IMR-90 (cell line): Measurements from ENCODE around the gene PDXDC1. TPM values are rescaled to one million over a fixed set of nuclear protein-coding genes. Genes with fewer than 3 reads are reported as not detected.
"Not testable (repeated sequence)": the region's sequence is repeated elsewhere in the genome, so short reads cannot be mapped to it uniquely, and the experiment has no call there.

Experiments used
- ATAC-seq: fragments of 200-7000 bp; cut with Tn5 transposase; 2 replicates; pipeline ENCODE4 v1.9.1; 2020; ENCODE audit warnings: low read depth, mild to moderate bottlenecking, moderate library complexity
- BruUV-seq: library from RNA; stranded (reverse); fragments of 400-500 nt; replicated peaks from 2 replicates; lab custom pipeline; 2021; lab: Mats Ljungman, UMichigan
- CTCF ChIA-PET: fragments of 300-600 bp; formaldehyde crosslinking; extraction: SDS; loops from one replicate; lab custom pipeline; 2021; ENCODE audit warnings: antibody characterized with exemption; lab: Yijun Ruan, JAX
- POLR2A ChIA-PET: fragments of 300-600 bp; sonication (Branson Sonifier 250); formaldehyde crosslinking; loops from one replicate; lab custom pipeline; 2022; ENCODE audit warnings: antibody characterized with exemption; ENCODE audit not compliant: unreplicated experiment; lab: Charles Lee
- DNase-seq: peaks from one replicate; pipeline ENCODE4 v3.0.0; 2013
- H2AFZ ChIP-seq: replicated peaks from 2 replicates; pipeline ENCODE3; 2013; ENCODE audit warnings: low read length, mild to moderate bottlenecking; ENCODE audit not compliant: poor library complexity
- H2AK5ac ChIP-seq: 2 replicates; pipeline ENCODE4 v1.6.1; 2013; ENCODE audit warnings: low read depth, low read length, inconsistent platforms
- H2AK9ac ChIP-seq: replicated peaks from 2 replicates; pipeline ENCODE3; 2013; ENCODE audit warnings: mild to moderate bottlenecking, low read depth, low read length, moderate library complexity; ENCODE audit not compliant: poor library complexity
- H2BK120ac ChIP-seq: 2 replicates; pipeline ENCODE4 v1.6.1; 2013; ENCODE audit warnings: low read depth, low read length, inconsistent platforms
- H2BK15ac ChIP-seq: 3 replicates; pipeline ENCODE4 v1.6.1; 2013; ENCODE audit warnings: low read depth, low read length, inconsistent platforms
- H2BK20ac ChIP-seq: 2 replicates; pipeline ENCODE4 v1.6.1; 2013; ENCODE audit warnings: low read depth, mild to moderate bottlenecking, inconsistent platforms, low read length, moderate library complexity
- H2BK5ac ChIP-seq: 2 replicates; pipeline ENCODE4 v1.6.1; 2013; ENCODE audit warnings: mild to moderate bottlenecking, low read depth, low read length, inconsistent platforms; ENCODE audit not compliant: poor library complexity, severe bottlenecking
- H3K14ac ChIP-seq: replicated peaks from 2 replicates; pipeline ENCODE4 v1.6.1; 2013; ENCODE audit warnings: low read depth, low read length, inconsistent platforms
- H3K18ac ChIP-seq: 2 replicates; pipeline ENCODE4 v1.6.1; 2013; ENCODE audit warnings: low read depth, low read length, control low read depth
- H3K23ac ChIP-seq: 2 replicates; pipeline ENCODE4 v1.6.1; 2013; ENCODE audit warnings: low read depth, low read length, inconsistent platforms
- H3K27ac ChIP-seq: 2 replicates; pipeline ENCODE4 v1.5.1; 2013; ENCODE audit warnings: mild to moderate bottlenecking, control low read depth, low read length; ENCODE audit not compliant: insufficient read depth
- H3K27me3 ChIP-seq: 2 replicates; pipeline ENCODE4 v1.6.1; 2013; ENCODE audit warnings: low read length; ENCODE audit not compliant: control insufficient read depth, insufficient read depth
- H3K36me3 ChIP-seq: 2 replicates; pipeline ENCODE4 v1.6.1; 2013; ENCODE audit warnings: low read length, mixed read lengths; ENCODE audit not compliant: control insufficient read depth, insufficient read depth
- H3K4ac ChIP-seq: 2 replicates; pipeline ENCODE4 v1.6.1; 2013; ENCODE audit warnings: low read depth, low read length, inconsistent platforms
- H3K4me1 ChIP-seq: 2 replicates; pipeline ENCODE4 v1.6.1; 2013; ENCODE audit warnings: low read length, mixed read lengths; ENCODE audit not compliant: control insufficient read depth, insufficient read depth
- H3K4me2 ChIP-seq: 2 replicates; pipeline ENCODE4 v1.6.1; 2013; ENCODE audit warnings: low read depth, mild to moderate bottlenecking, control low read depth, low read length, moderate library complexity
- H3K4me3 ChIP-seq: 2 replicates; pipeline ENCODE4 v1.5.1; 2013; ENCODE audit warnings: low read depth, mild to moderate bottlenecking, control low read depth, low read length, moderate library complexity; ENCODE audit not compliant: insufficient read depth
- H3K56ac ChIP-seq: 2 replicates; pipeline ENCODE4 v1.6.1; 2013; ENCODE audit warnings: low read length, inconsistent platforms; ENCODE audit not compliant: insufficient read depth; ENCODE audit errors: extremely low read depth
- H3K79me1 ChIP-seq, 2 experiments: 2 replicates each; pipeline ENCODE4 v1.6.1; 2013; ENCODE audit warnings: low read length in 2 of 2, inconsistent platforms in 1 of 2, low read depth in 1 of 2
- H3K9ac ChIP-seq: 2 replicates; pipeline ENCODE4 v1.6.1; 2013; ENCODE audit warnings: low read depth, low read length, control low read depth
- H3K9me1 ChIP-seq: 2 replicates; pipeline ENCODE4 v1.6.1; 2013; ENCODE audit warnings: low read length, inconsistent platforms; ENCODE audit not compliant: insufficient read depth
- H3K9me3 ChIP-seq: 2 replicates; pipeline ENCODE4 v1.6.1; 2013; ENCODE audit warnings: low read length; ENCODE audit not compliant: control insufficient read depth, insufficient read depth
- H4K20me1 ChIP-seq: 2 replicates; pipeline ENCODE4 v1.6.1; 2013; ENCODE audit warnings: low read length, inconsistent platforms; ENCODE audit not compliant: insufficient read depth
- H4K5ac ChIP-seq: 2 replicates; pipeline ENCODE4 v1.6.1; 2013; ENCODE audit warnings: mild to moderate bottlenecking, low read depth, low read length, control low read depth
- H4K8ac ChIP-seq, 2 experiments: 2 replicates each; pipeline ENCODE4 v1.6.1; 2013; ENCODE audit warnings: low read depth in 2 of 2, low read length in 2 of 2, control low read depth in 1 of 2, inconsistent platforms in 1 of 2
- H4K91ac ChIP-seq: 2 replicates; pipeline ENCODE4 v1.6.1; 2013; ENCODE audit warnings: low read depth, low read length, inconsistent platforms; ENCODE audit not compliant: insufficient read depth
- WGBS, 2 experiments: methylation state at CpG; one replicate each; pipeline versions ENCODE4 v1.1.5 to v1.1.7; 2013; ENCODE audit warnings: missing lambda C conversion rate in 2 of 2; ENCODE audit not compliant: insufficient read length in 1 of 2; ENCODE audit errors: extremely low coverage in 2 of 2; 5-methylcytosine and 5-hydroxymethylcytosine counted together
- dilution Hi-C: fragments of 300-500 bp; cut with HindIII; formaldehyde crosslinking; loops from one replicate; pipeline ENCODE4 v1.14.3; 2018; ENCODE audit warnings: low sequenced_read_pairs; ENCODE audit not compliant: unreplicated experiment
- in situ Hi-C: fragments of 300-500 bp; cut with MboI; formaldehyde crosslinking; loops from 3 replicates; pipeline ENCODE4 v1.14.3; 2019; ENCODE audit warnings: low sequenced_read_pairs, inconsistent platforms, mixed read lengths
- intact Hi-C: fragments of 100-400 bp; cut with micrococcal nuclease; formaldehyde crosslinking; loops from 2 replicates; pipeline ENCODE4 v1.10.0; 2022
- polyA plus RNA-seq, 3 experiments: library from polyadenylated mRNA; depleted of rRNA; stranded (reverse); fragments of >200 nt; gene quantifications; 2 replicates each; pipeline ENCODE4 v1.2.3, GENCODE V29; 2012; ENCODE audit warnings: low replicate concordance in 1 of 3
- total RNA-seq: library from RNA; depleted of rRNA; stranded (reverse); fragments of >200 nt; gene quantifications from 2 replicates; pipeline ENCODE4 v1.2.3, GENCODE V29; 2012

Gene PDXDC1
- total and polyA plus RNA-seq, 2 of the 4 experiments (the other 2 are of a cell fraction): 68.7 to 117 TPM

DNA sequence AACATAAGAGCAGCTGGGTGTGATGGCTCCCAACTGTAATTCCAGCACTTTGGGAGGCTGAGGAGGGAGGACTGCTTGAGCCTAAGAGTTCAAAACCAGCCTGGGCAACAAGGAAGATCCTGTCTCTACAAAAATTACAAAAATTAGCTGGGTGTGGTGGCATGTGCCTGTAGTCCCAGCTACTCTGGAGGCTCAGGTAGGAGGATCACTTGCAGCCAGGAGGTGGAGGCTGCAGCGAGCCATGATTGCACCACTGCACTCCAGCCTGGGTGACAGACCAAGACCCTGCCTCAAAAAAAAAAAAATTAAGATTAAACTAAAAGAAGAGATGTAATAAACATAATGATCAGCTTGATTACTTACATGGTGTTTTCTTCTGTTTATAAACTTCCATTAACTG lies 75.6 kb downstream of the PDXDC1 start:
- dilution Hi-C loops, H3K27me3 ChIP-seq, DNase-seq, CTCF ChIA-PET, H3K4me3 ChIP-seq, in situ Hi-C loops, H3K23ac ChIP-seq, H3K4ac ChIP-seq, H4K91ac ChIP-seq, H3K4me2 ChIP-seq, H3K56ac ChIP-seq, BruUV-seq, H3K27ac ChIP-seq, H2AK9ac ChIP-seq, H2BK5ac ChIP-seq, H3K18ac ChIP-seq, H3K9ac ChIP-seq, H3K9me3 ChIP-seq, H2BK15ac ChIP-seq, H4K8ac ChIP-seq, H2AFZ ChIP-seq, H2AK5ac ChIP-seq, H4K5ac ChIP-seq, intact Hi-C loops, H2BK20ac ChIP-seq, H3K14ac ChIP-seq, H2BK120ac ChIP-seq, POLR2A ChIA-PET, H3K4me1 ChIP-seq, ATAC-seq: not testable (repeated sequence)
- peaks cover 33 to 86% of the 10 kb centered on the region in 2 experiments for H3K79me1 ChIP-seq
- H4K20me1 ChIP-seq: peaks cover 28% of the 10 kb centered on the region
- H3K36me3 ChIP-seq: peaks cover 20% of the 10 kb centered on the region
- WGBS, 2 experiments: no CpG with 5 or more reads among the region's 1 CpG
- peaks cover 12% of the 10 kb centered on the region for H3K9me1 ChIP-seq
